ENCODE results near the gene SDHB. TPM values are rescaled to one million over a fixed set of nuclear protein-coding genes. Genes with fewer than 3 reads are reported as not detected.

SDHB gene
- total RNA-seq = 10 to 100 TPM; 37.7 to 98.7 (median 74.8) TPM

GRCh38 chr1:17053685-17054410 lies at the start of gene SDHB:
TSS of gene SDHB (minus strand) at chr1:17054032. CDS start at chr1:17054019, 13 bp downstream.
- Histone ChIP-seq H3K36me3 (peaks cover 6 to 22% (median 13%) of the 10 kb centered on the region in 4 donors), H3K27me3 (no peaks in the 10 kb centered on the region), H3K27ac (peak within 1 kb of the TSS; percentile 84 to 94 (median 89)), H3K4me1 (peaks cover 14 to 26% (median 18%) of the 10 kb centered on the region in 4 donors), H3K4me3 (peak within 1 kb of the TSS; percentile 65 to 98 (median 94)), H3K9me3 (no peaks in the 10 kb centered on the region)
- WGBS, 2 donors = 1% methylated on average over 33 to 38 of the region's 44 CpGs
- DNase-seq = peak; percentile 99
- TF ChIP-seq CTCF (IDR thresholded peaks at IDR 0.05) (peak in 1 of 6 experiments; percentile 33), POLR2AphosphoS5 (IDR thresholded peaks at IDR 0.05) (peak; percentile 88 to 98), POLR2A (IDR thresholded peaks at IDR 0.05) (peak in 3 of 4 donors; percentile 80 to 95 (median 88)), EP300 (IDR thresholded peaks at IDR 0.05) (no peak)
- ATAC-seq (ENCODE audit: low FRiP score in 2 of 2) = peak; percentile 99

GRCh38 chr1:17102232-17102631 lies 48.4 kb upstream of the SDHB start:
- Histone ChIP-seq H3K27ac (no peak overlapping the region), H3K4me1 (peaks cover 0 to 6% (median 3%) of the 10 kb centered on the region in 4 donors), H3K36me3 (no peaks in the 10 kb centered on the region), H3K4me3 (no peak overlapping the region), H3K9me3 (no peaks in the 10 kb centered on the region), H3K27me3 (no peaks in the 10 kb centered on the region)
- DNase-seq = no peak
- WGBS, 2 donors = 86 to 96% methylated on average over 2 of the region's 2 CpGs
- TF ChIP-seq CTCF (IDR thresholded peaks at IDR 0.05) (no peak), POLR2A (IDR thresholded peaks at IDR 0.05) (no peak), POLR2AphosphoS5 (IDR thresholded peaks at IDR 0.05) (no peak), EP300 (IDR thresholded peaks at IDR 0.05) (no peak)
- ATAC-seq (ENCODE audit: low FRiP score in 2 of 2) = no peak

GRCh38 chr1:17101261-17101660 lies 47.4 kb upstream of the SDHB start:
- H3K4me3 ChIP-seq = no peak overlapping the region
- ATAC-seq (ENCODE audit: low FRiP score in 2 of 2) (no peak), DNase-seq (no peak)
- TF ChIP-seq POLR2AphosphoS5 (IDR thresholded peaks at IDR 0.05) (no peak), EP300 (IDR thresholded peaks at IDR 0.05) (no peak), CTCF (IDR thresholded peaks at IDR 0.05) (no peak), POLR2A (IDR thresholded peaks at IDR 0.05) (no peak)
- H3K27me3 ChIP-seq = no peaks in the 10 kb centered on the region
- no peaks in the 10 kb centered on the region for H3K36me3 ChIP-seq
- H3K4me1 ChIP-seq = peaks cover 0 to 6% (median 3%) of the 10 kb centered on the region in 4 donors
- WGBS, 2 donors = 54 to 59% methylated on average over 4 of the region's 4 CpGs
- no peaks in the 10 kb centered on the region for H3K9me3 ChIP-seq
- no peak overlapping the region for H3K27ac ChIP-seq

- WGBS, 2 donors = 69 to 73% methylated on average over 10 of the region's 10 CpGs
- no peak for DNase-seq
- peak overlapping the region in 2 of 4 donors; percentile 83 for H3K27ac ChIP-seq
- H3K9me3 ChIP-seq = no peaks in the 10 kb centered on the region
- ATAC-seq (ENCODE audit: low FRiP score in 2 of 2) = no peak
- no peak overlapping the region for H3K4me3 ChIP-seq
- no peaks in the 10 kb centered on the region for H3K36me3 ChIP-seq
- no peak for TF ChIP-seq POLR2A (IDR thresholded peaks at IDR 0.05)
- TF ChIP-seq POLR2AphosphoS5 (IDR thresholded peaks at IDR 0.05) = no peak
- no peak for TF ChIP-seq EP300 (IDR thresholded peaks at IDR 0.05)
- TF ChIP-seq CTCF (IDR thresholded peaks at IDR 0.05) = no peak
- H3K27me3 ChIP-seq = no peaks in the 10 kb centered on the region
- H3K4me1 ChIP-seq = peaks cover 0 to 6% (median 3%) of the 10 kb centered on the region in 4 donors
Observed at GRCh38 chr1:17099616-17100340, 45.9 kb upstream of the SDHB start.

Measured in upper lobe of left lung (tissue), 6 donors.